Endothelial cell of umbilical vein (primary cell): ENCODE results near the gene APBB2. TPM values are rescaled to one million over a fixed set of nuclear protein-coding genes. Genes with fewer than 3 reads are reported as not detected.
A peak's percentile ranks its signal among the peaks of the same experiment; 100 is the strongest.

ENCODE experiments used
- BruUV-seq: library from RNA; stranded (reverse); fragments of 400-500 nt; replicated peaks from 2 replicates; lab custom pipeline; 2021; lab: Mats Ljungman, UMichigan
- CTCF ChIA-PET: fragments of 300-600, 350-600 bp; sonication (Branson Sonifier 250); formaldehyde crosslinking; loops from one replicate; lab custom pipeline; 2021; ENCODE audit warnings: antibody characterized with exemption, inconsistent platforms; lab: Charles Lee
- POLR2A ChIA-PET: fragments of 300-600, 350-600 bp; sonication (Branson Sonifier 250); formaldehyde crosslinking; loops from one replicate; lab custom pipeline; 2021; ENCODE audit warnings: antibody characterized with exemption, inconsistent platforms; lab: Charles Lee
- DNase-seq: peaks from one replicate; pipeline ENCODE4 v3.0.0-alpha.2; 2011; ENCODE audit warnings: low read depth, low spot score
- FAIRE-seq: peaks from 2 replicates; lab custom pipeline; 2011; peaks lifted over from hg19 to GRCh38; lab: Jason Lieb, UNC
- H2AFZ ChIP-seq: 2 replicates; pipeline ENCODE4 v1.6.0; 2012; ENCODE audit warnings: low read depth, low read length, control low read depth, inconsistent platforms
- H3K27ac ChIP-seq: 2 replicates; pipeline ENCODE4 v1.5.1; 2011; ENCODE audit warnings: low read depth, mild to moderate bottlenecking, control low read depth, low read length, moderate library complexity; ENCODE audit not compliant: insufficient read depth
- H3K27me3 ChIP-seq, 2 experiments: 2 replicates each; pipeline versions ENCODE4 v1.6.0 to v1.6.1; 2011; ENCODE audit warnings: low read length in 2 of 2, mixed read lengths in 1 of 2; ENCODE audit not compliant: control insufficient read depth in 2 of 2, insufficient read depth in 2 of 2
- H3K36me3 ChIP-seq, 2 experiments: 2 replicates in 1 of 2; 3 replicates in 1 of 2; pipeline ENCODE4 v1.5.1; 2011; ENCODE audit warnings: low read length in 2 of 2, mild to moderate bottlenecking in 1 of 2, moderate library complexity in 1 of 2; ENCODE audit not compliant: control insufficient read depth in 2 of 2, insufficient read depth in 2 of 2; ENCODE audit errors: extremely low read depth in 1 of 2
- H3K4me1 ChIP-seq: 3 replicates; pipeline ENCODE4 v1.5.1; 2011; ENCODE audit warnings: mild to moderate bottlenecking, low read length; ENCODE audit not compliant: control insufficient read depth, insufficient read depth; ENCODE audit errors: extremely low read depth
- H3K4me2 ChIP-seq: 2 replicates; pipeline ENCODE4 v1.6.1; 2011; ENCODE audit warnings: low read length, control low read depth, mixed read lengths; ENCODE audit not compliant: insufficient read depth
- H3K4me3 ChIP-seq, 3 experiments: fragments of 200-600 bp in 1 of 3; sonication (generic), shearing (Covaris generic) in 1 of 3; replicated peaks in 1 of 3; 2 replicates each; pipeline ENCODE4 v1.5.1; 2011 to 2016; ENCODE audit warnings: control low read depth in 3 of 3, low read length in 3 of 3, mild to moderate bottlenecking in 2 of 3, inconsistent platforms in 1 of 3, low read depth in 1 of 3, moderate library complexity in 1 of 3; ENCODE audit not compliant: insufficient read depth in 1 of 3
- H3K79me2 ChIP-seq: 2 replicates; pipeline ENCODE4 v1.6.0; 2012; ENCODE audit warnings: low read length, inconsistent platforms; ENCODE audit not compliant: control insufficient read depth, insufficient read depth
- H3K9ac ChIP-seq: replicated peaks from 2 replicates; pipeline ENCODE3; 2011; ENCODE audit warnings: low read length, control low read depth; ENCODE audit not compliant: insufficient read depth; ENCODE audit errors: extremely low read depth
- H3K9me1 ChIP-seq: replicated peaks from 3 replicates; pipeline ENCODE4 v1.6.0; 2011; ENCODE audit warnings: mild to moderate bottlenecking, low read length; ENCODE audit not compliant: control insufficient read depth, insufficient read depth; ENCODE audit errors: extremely low read depth
- H3K9me3 ChIP-seq: replicated peaks from 2 replicates; pipeline ENCODE4 v1.5.1; 2012; ENCODE audit warnings: low read length, inconsistent platforms; ENCODE audit not compliant: control insufficient read depth, insufficient read depth
- H4K20me1 ChIP-seq: replicated peaks from 2 replicates; pipeline ENCODE3; 2011; ENCODE audit warnings: mild to moderate bottlenecking, low read length; ENCODE audit not compliant: control insufficient read depth, insufficient read depth; ENCODE audit errors: extremely low read depth
- CTCF ChIP-seq, 2 donors: IDR thresholded peaks; 1 replicate in 1 of 2; 2 replicates in 1 of 2; pipeline ENCODE4 v1.5.1; 2011; ENCODE audit warnings: low read length in 2 of 2, mild to moderate bottlenecking in 2 of 2, moderate library complexity in 2 of 2, control low read depth in 1 of 2, inconsistent platforms in 1 of 2, low read depth in 1 of 2; ENCODE audit not compliant: insufficient read depth in 1 of 2; ENCODE audit errors: extremely low read depth in 1 of 2
- EZH2 ChIP-seq: IDR thresholded peaks from 2 replicates; pipeline ENCODE4 v1.6.1; 2012; ENCODE audit warnings: borderline replicate concordance, low read depth, mild to moderate bottlenecking, moderate library complexity, low read length, inconsistent platforms; ENCODE audit not compliant: severe bottlenecking
- FOS ChIP-seq: IDR thresholded peaks from 2 replicates; pipeline ENCODE4 v1.6.1; 2011; ENCODE audit warnings: mild to moderate bottlenecking, low read length, moderate library complexity, borderline replicate concordance; ENCODE audit not compliant: insufficient read depth
- GATA2 ChIP-seq: IDR thresholded peaks from 2 replicates; pipeline ENCODE4 v1.7.0; 2011; ENCODE audit warnings: low read depth, mild to moderate bottlenecking, moderate library complexity, mixed read lengths, low read length; ENCODE audit not compliant: insufficient read length, insufficient read depth
- JUN ChIP-seq: IDR thresholded peaks from 2 replicates; pipeline ENCODE4 v1.6.1; 2011; ENCODE audit warnings: borderline replicate concordance, low read depth; ENCODE audit not compliant: insufficient read length, insufficient read depth
- MAX ChIP-seq: IDR thresholded peaks from 2 replicates; pipeline ENCODE4 v1.6.1; 2011; ENCODE audit not compliant: insufficient read depth, insufficient read length
- MYC ChIP-seq: IDR thresholded peaks from one replicate; pipeline ENCODE4 v1.6.1; 2011; ENCODE audit warnings: mild to moderate bottlenecking, low read depth, low read length
- POLR2A ChIP-seq: IDR thresholded peaks from 2 replicates; pipeline ENCODE4 v1.6.1; 2012; ENCODE audit warnings: low read depth, mild to moderate bottlenecking, control low read depth, low read length
- POLR2AphosphoS5 ChIP-seq: IDR thresholded peaks from 2 replicates; pipeline ENCODE4 v1.6.1; 2012; ENCODE audit warnings: low read depth, mild to moderate bottlenecking, control low read depth, low read length, moderate library complexity; ENCODE audit not compliant: insufficient read depth
- dilution Hi-C: fragments of 300-500 bp; cut with MboI; formaldehyde crosslinking; loops from one replicate; pipeline ENCODE4 v1.15.0; 2019; ENCODE audit warnings: low sequenced_read_pairs; ENCODE audit not compliant: extremely low pct_ligation_motif_present
- intact Hi-C: fragments of 100-400 bp; cut with micrococcal nuclease; formaldehyde crosslinking; loops from one replicate; pipeline ENCODE4 v1.10.0; 2022
- polyA plus RNA-seq, 4 experiments: library from polyadenylated mRNA; depleted of rRNA in 3 of 4; stranded (reverse) in 3 of 4; unstranded in 1 of 4; fragments of >200 nt; gene quantifications; 2 replicates each; pipeline versions ENCODE4 v1.2.1 to v1.2.3, GENCODE V29; 2011 to 2012; ENCODE audit warnings: missing spikeins in 1 of 4
- total RNA-seq: library from RNA; stranded (reverse); gene quantifications from 2 replicates; pipeline ENCODE4 v1.2.3, GENCODE V29; 2021

The APBB2 gene
- total and polyA plus RNA-seq, 2 donors (not counting 3 experiments of a cell fraction or from before 2014, with no cell fraction given) = 79.8 to 124 TPM

- POLR2A ChIA-PET = interaction anchor here (0.7 kb wide), 1 partner anchor 75 kb away, joined by 3 read pairs; no protein-coding TSS in a partner anchor
- peaks cover 29% of the 10 kb centered on the region for H3K4me1 ChIP-seq
- dilution Hi-C loops = no loop called here
These were observed 303.6 kb downstream of the APBB2 start for GRCh38 chr4:40910706-40911105.

More at GRCh38 chr4:40910706-40911105, 303.6 kb downstream of the APBB2 start:
- DNase-seq (peak; percentile 98), FAIRE-seq (peak; percentile 87)
- Histone ChIP-seq H2AFZ (no peak overlapping the region), H3K36me3 (peaks cover 2% of the 10 kb centered on the region in 2 experiments), H3K9ac (peak overlapping the region; percentile 78), H3K9me1 (no peaks in the 10 kb centered on the region), H3K9me3 (no peaks in the 10 kb centered on the region), H3K4me3 (no peak overlapping the region), H3K27ac (peak overlapping the region; percentile 98), H4K20me1 (no peaks in the 10 kb centered on the region), H3K79me2 (no peaks in the 10 kb centered on the region), H3K27me3 (no peaks in the 10 kb centered on the region), H3K4me2 (peak overlapping the region; percentile 26)
- TF ChIP-seq MYC = no peak
- no peak for TF ChIP-seq EZH2
- TF ChIP-seq GATA2 = peak; percentile 84
- TF ChIP-seq MAX = no peak
- TF ChIP-seq CTCF (IDR thresholded peaks at IDR 0.05; ENCODE audit: extremely low read depth in 1 of 2, insufficient read depth in 1 of 2, low read depth in 1 of 2, low read length in 2 of 2) = no peak
- TF ChIP-seq JUN = peak; percentile 8
- TF ChIP-seq FOS = no peak
- TF ChIP-seq POLR2AphosphoS5 = peak; percentile 75
- TF ChIP-seq POLR2A = peak; percentile 66
- CTCF ChIA-PET = interaction anchor here (1.1 to 10.1 kb wide), 5 partner anchors 10 to 304 kb away, joined by 3 to 123 read pairs (median 6); partner anchors contain the start of gene APBB2
- intact Hi-C loops = no loop called here
- BruUV-seq = no TSS peak
